GM12878 (cell line): ENCODE results near the gene RIIAD1. TPM values are rescaled to one million over a fixed set of nuclear protein-coding genes. Genes with fewer than 3 reads are reported as not detected.

Experiments used
- ATAC-seq: fragments of 200-7000 bp; cut with Tn5 transposase; 3 replicates; pipeline ENCODE4 v1.9.1; 2020; ENCODE audit warnings: mild to moderate bottlenecking, moderate library complexity
- BruUV-seq: library from RNA; stranded (reverse); fragments of 400-500 nt; replicated peaks from 2 replicates; lab custom pipeline; 2021; lab: Mats Ljungman, UMichigan
- CTCF ChIA-PET: fragments of 300-600 bp; sonication (Branson Sonifier 250); formaldehyde crosslinking; extraction: SDS; loops from one replicate; lab custom pipeline; 2021; ENCODE audit warnings: inconsistent platforms; lab: Yijun Ruan, JAX
- POLR2A ChIA-PET: fragments of 350-600 bp; formaldehyde crosslinking; extraction: SDS; loops from one replicate; lab custom pipeline; 2021; ENCODE audit warnings: inconsistent platforms; lab: Charles Lee
- RAD21 ChIA-PET: fragments of 300-600 bp; sonication (Branson Sonifier 250); formaldehyde crosslinking; loops from one replicate; lab custom pipeline; 2023; ENCODE audit warnings: antibody characterized with exemption; ENCODE audit not compliant: unreplicated experiment; lab: Charles Lee
- SMC1A ChIA-PET: fragments of 300-600 bp; sonication (Branson Sonifier 250); formaldehyde crosslinking; loops from one replicate; lab custom pipeline; 2023; ENCODE audit not compliant: unreplicated experiment, uncharacterized antibody; lab: Charles Lee
- DNase-seq: peaks from one replicate; pipeline ENCODE4 v3.0.0-alpha.2; 2011; ENCODE audit warnings: low read depth, low spot score
- FAIRE-seq: peaks from 3 replicates; lab custom pipeline; 2011; peaks lifted over from hg19 to GRCh38; lab: Jason Lieb, UNC
- H2AFZ ChIP-seq: 2 replicates; pipeline ENCODE4 v1.6.0; 2011; ENCODE audit warnings: low read depth, low read length, control low read depth; ENCODE audit not compliant: control insufficient read depth
- H3K27ac ChIP-seq: 2 replicates; pipeline ENCODE4 v1.5.1; 2011; ENCODE audit warnings: control low read depth; ENCODE audit not compliant: control insufficient read depth, insufficient read depth
- H3K27me3 ChIP-seq, 2 experiments: replicated peaks in 1 of 2; 2 replicates each; pipeline versions ENCODE4 v1.6.0 to v1.6.1; 2011; ENCODE audit warnings: low read length in 1 of 2; ENCODE audit not compliant: control insufficient read depth in 2 of 2, insufficient read depth in 2 of 2
- H3K36me3 ChIP-seq, 2 experiments: 2 replicates each; pipeline ENCODE4 v1.5.1; 2011; ENCODE audit warnings: low read length in 1 of 2; ENCODE audit not compliant: control insufficient read depth in 2 of 2, insufficient read depth in 2 of 2
- H3K4me1 ChIP-seq: 2 replicates; pipeline ENCODE4 v1.6.1; 2011; ENCODE audit warnings: mild to moderate bottlenecking, low read length, moderate library complexity, mixed read lengths; ENCODE audit not compliant: control insufficient read depth, insufficient read depth
- H3K4me2 ChIP-seq: 2 replicates; pipeline ENCODE4 v1.6.0; 2011; ENCODE audit warnings: control low read depth; ENCODE audit not compliant: control insufficient read depth, insufficient read depth
- H3K4me3 ChIP-seq: fragments of 200-600 bp; sonication (generic); 2 replicates; pipeline ENCODE4 v1.5.1; 2016
- H3K79me2 ChIP-seq: 2 replicates; pipeline ENCODE4 v1.6.0; 2011; ENCODE audit warnings: low read length; ENCODE audit not compliant: control insufficient read depth, insufficient read depth
- H3K9ac ChIP-seq: 2 replicates; pipeline ENCODE4 v1.8.0; 2011; ENCODE audit warnings: low read length, control low read depth, mixed read lengths; ENCODE audit not compliant: control insufficient read depth, insufficient read depth
- H3K9me3 ChIP-seq: replicated peaks from 3 replicates; pipeline ENCODE4 v1.5.1; 2011; ENCODE audit warnings: mild to moderate bottlenecking, low read length; ENCODE audit not compliant: control insufficient read depth, insufficient read depth
- H4K20me1 ChIP-seq: 2 replicates; pipeline ENCODE4 v1.6.0; 2011; ENCODE audit not compliant: control insufficient read depth, insufficient read depth
- FOXM1 ChIP-seq: IDR thresholded peaks from 2 replicates; pipeline ENCODE4 v1.6.1; 2012; ENCODE audit warnings: low read depth, mild to moderate bottlenecking, inconsistent platforms, low read length, moderate library complexity
- IRF5 ChIP-seq: fragments of 450-650 bp; IDR thresholded peaks from 2 replicates; pipeline ENCODE4 v1.6.1; 2017; ENCODE audit warnings: borderline replicate concordance
- JUND ChIP-seq: IDR thresholded peaks from 2 replicates; pipeline ENCODE4 v1.6.1; 2012; ENCODE audit warnings: low read depth, mild to moderate bottlenecking, low read length, improper control_type of control experiment, moderate library complexity
- MTA2 ChIP-seq: fragments of 450-650 bp; IDR thresholded peaks from 2 replicates; pipeline ENCODE4 v1.6.1; 2016; ENCODE audit warnings: low read depth, mild to moderate bottlenecking, moderate library complexity
- NBN ChIP-seq: fragments of 450-650 bp; IDR thresholded peaks from 2 replicates; pipeline ENCODE4 v1.6.1; 2016
- RAD21 ChIP-seq: IDR thresholded peaks from 2 replicates; pipeline ENCODE4 v1.6.1; 2011; ENCODE audit warnings: mild to moderate bottlenecking, low read depth, low read length, moderate library complexity; ENCODE audit not compliant: insufficient read depth
- STAT1 ChIP-seq: fragments of 450-650 bp; conservative IDR thresholded peaks from 2 replicates; pipeline ENCODE4 v1.6.1; 2014; ENCODE audit warnings: antibody characterized with exemption, mild to moderate bottlenecking
- STAT3 ChIP-seq: IDR thresholded peaks from 2 replicates; pipeline ENCODE4 v1.6.1; 2011; ENCODE audit warnings: low read depth, low read length, improper control_type of control experiment
- TARDBP ChIP-seq: IDR thresholded peaks from 2 replicates; pipeline ENCODE4 v1.6.1; 2016; ENCODE audit warnings: borderline replicate concordance
- WRNIP1 ChIP-seq: IDR thresholded peaks from 2 replicates; pipeline ENCODE4 v1.6.1; 2011; ENCODE audit warnings: low read depth, low read length, improper control_type of control experiment, borderline replicate concordance
- ZBED1 ChIP-seq: IDR thresholded peaks from 2 replicates; pipeline ENCODE4 v1.6.1; 2016; ENCODE audit warnings: borderline replicate concordance
- ZBTB33 ChIP-seq: fragments of 450-650 bp; IDR thresholded peaks from 2 replicates; pipeline ENCODE4 v1.6.1; 2017; ENCODE audit warnings: mild to moderate bottlenecking
- ZNF274 ChIP-seq: IDR thresholded peaks from one replicate; pipeline ENCODE4 v1.8.0; 2011; ENCODE audit not compliant: insufficient read length, insufficient read depth
- WGBS: methylation state at CpG from one replicate; pipeline ENCODE4 v1.1.6; 2016; ENCODE audit warnings: low lambda C conversion rate; ENCODE audit not compliant: insufficient replicate concordance, insufficient coverage; ENCODE audit errors: missing lambda C conversion rate; 5-methylcytosine and 5-hydroxymethylcytosine counted together
- in situ Hi-C: fragments of 300-500 bp; cut with MboI; formaldehyde crosslinking; loops from 9 replicates; pipeline ENCODE4 v1.14.3; 2018; ENCODE audit warnings: mixed read lengths
- intact Hi-C: fragments of 100-400 bp; cut with micrococcal nuclease; formaldehyde crosslinking; loops from one replicate; pipeline ENCODE4 v1.14.2; 2022; ENCODE audit not compliant: unreplicated experiment
- polyA plus RNA-seq, 11 experiments: library from polyadenylated mRNA; depleted of rRNA in 4 of 11; unstranded in 6 of 11; stranded (reverse) in 5 of 11; fragments of >200 nt; fragmentation: Nextera tagmentation in 4 of 11; fragmentation: Illumina TruSeq in 1 of 11; extraction: Ambion mirVana in 4 of 11; extraction: Trizol in 1 of 11; gene quantifications; 1 replicate in 1 of 11; 2 replicates in 10 of 11; pipeline versions ENCODE4 v1.2.1 to v1.2.3, GENCODE V29; 2011 to 2016; ENCODE audit warnings: inconsistent platforms in 2 of 11, missing spikeins in 2 of 11, low read depth in 1 of 11
- total RNA-seq, 4 experiments: library from RNA; depleted of rRNA in 3 of 4; stranded (reverse); fragments of >200 nt in 3 of 4; fragmentation: Illumina TruSeq in 1 of 4; extraction: Trizol in 1 of 4; gene quantifications; 2 replicates each; pipeline versions ENCODE4 v1.2.1 to v1.2.3, GENCODE V29; 2013 to 2021
- TF ChIP-seq, protein P1 (sequence below): IDR thresholded peaks from 2 replicates; pipeline ENCODE4 v1.6.1; 2011; ENCODE audit warnings: low read depth, mild to moderate bottlenecking, low read length, moderate library complexity, borderline replicate concordance; ENCODE audit errors: extremely low read depth
- TF ChIP-seq, protein P2 (sequence below): fragments of 450-650 bp; IDR thresholded peaks from 2 replicates; pipeline ENCODE4 v1.6.1; 2018; ENCODE audit warnings: borderline replicate concordance, mild to moderate bottlenecking; ENCODE audit not compliant: partially characterized antibody
- TF ChIP-seq, protein P3 (sequence below): fragments of 450-650 bp; IDR thresholded peaks from 2 replicates; pipeline ENCODE4 v1.6.1; 2018; ENCODE audit warnings: mild to moderate bottlenecking, low read depth, moderate library complexity; ENCODE audit not compliant: partially characterized antibody

The RIIAD1 gene
- total and polyA plus RNA-seq, 10 of the 15 experiments (the other 5 are each of a cell fraction or from before 2014, with no cell fraction given) = not detected

GRCh38 chr1:151703813-151704212 is 17.5 kb upstream of the RIIAD1 start:
- in situ Hi-C loops = no loop called here
- no TSS peak for BruUV-seq
- no peak for TF ChIP-seq IRF5
- no peak for TF ChIP-seq ZNF274
- no peak for TF ChIP-seq STAT3
- TF ChIP-seq JUND = no peak
- TF ChIP-seq WRNIP1 = no peak
- no peak for TF ChIP-seq STAT1
- TF ChIP-seq, protein P1, sequence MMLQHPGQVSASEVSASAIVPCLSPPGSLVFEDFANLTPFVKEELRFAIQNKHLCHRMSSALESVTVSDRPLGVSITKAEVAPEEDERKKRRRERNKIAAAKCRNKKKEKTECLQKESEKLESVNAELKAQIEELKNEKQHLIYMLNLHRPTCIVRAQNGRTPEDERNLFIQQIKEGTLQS = no peak
- no peak for TF ChIP-seq MTA2
- no peak for TF ChIP-seq NBN
- no peak for TF ChIP-seq TARDBP
- no peak for TF ChIP-seq ZBED1
- TF ChIP-seq, protein P2, sequence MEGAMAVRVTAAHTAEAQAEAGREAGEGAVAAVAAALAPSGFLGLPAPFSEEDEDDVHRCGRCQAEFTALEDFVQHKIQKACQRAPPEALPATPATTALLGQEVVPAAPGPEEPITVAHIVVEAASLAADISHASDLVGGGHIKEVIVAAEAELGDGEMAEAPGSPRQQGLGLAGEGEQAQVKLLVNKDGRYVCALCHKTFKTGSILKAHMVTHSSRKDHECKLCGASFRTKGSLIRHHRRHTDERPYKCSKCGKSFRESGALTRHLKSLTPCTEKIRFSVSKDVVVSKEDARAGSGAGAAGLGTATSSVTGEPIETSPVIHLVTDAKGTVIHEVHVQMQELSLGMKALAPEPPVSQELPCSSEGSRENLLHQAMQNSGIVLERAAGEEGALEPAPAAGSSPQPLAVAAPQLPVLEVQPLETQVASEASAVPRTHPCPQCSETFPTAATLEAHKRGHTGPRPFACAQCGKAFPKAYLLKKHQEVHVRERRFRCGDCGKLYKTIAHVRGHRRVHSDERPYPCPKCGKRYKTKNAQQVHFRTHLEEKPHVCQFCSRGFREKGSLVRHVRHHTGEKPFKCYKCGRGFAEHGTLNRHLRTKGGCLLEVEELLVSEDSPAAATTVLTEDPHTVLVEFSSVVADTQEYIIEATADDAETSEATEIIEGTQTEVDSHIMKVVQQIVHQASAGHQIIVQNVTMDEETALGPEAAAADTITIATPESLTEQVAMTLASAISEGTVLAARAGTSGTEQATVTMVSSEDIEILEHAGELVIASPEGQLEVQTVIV = no peak
- no peak for TF ChIP-seq ZBTB33
- TF ChIP-seq FOXM1 = no peak
- TF ChIP-seq RAD21 = no peak
- TF ChIP-seq, protein P3, sequence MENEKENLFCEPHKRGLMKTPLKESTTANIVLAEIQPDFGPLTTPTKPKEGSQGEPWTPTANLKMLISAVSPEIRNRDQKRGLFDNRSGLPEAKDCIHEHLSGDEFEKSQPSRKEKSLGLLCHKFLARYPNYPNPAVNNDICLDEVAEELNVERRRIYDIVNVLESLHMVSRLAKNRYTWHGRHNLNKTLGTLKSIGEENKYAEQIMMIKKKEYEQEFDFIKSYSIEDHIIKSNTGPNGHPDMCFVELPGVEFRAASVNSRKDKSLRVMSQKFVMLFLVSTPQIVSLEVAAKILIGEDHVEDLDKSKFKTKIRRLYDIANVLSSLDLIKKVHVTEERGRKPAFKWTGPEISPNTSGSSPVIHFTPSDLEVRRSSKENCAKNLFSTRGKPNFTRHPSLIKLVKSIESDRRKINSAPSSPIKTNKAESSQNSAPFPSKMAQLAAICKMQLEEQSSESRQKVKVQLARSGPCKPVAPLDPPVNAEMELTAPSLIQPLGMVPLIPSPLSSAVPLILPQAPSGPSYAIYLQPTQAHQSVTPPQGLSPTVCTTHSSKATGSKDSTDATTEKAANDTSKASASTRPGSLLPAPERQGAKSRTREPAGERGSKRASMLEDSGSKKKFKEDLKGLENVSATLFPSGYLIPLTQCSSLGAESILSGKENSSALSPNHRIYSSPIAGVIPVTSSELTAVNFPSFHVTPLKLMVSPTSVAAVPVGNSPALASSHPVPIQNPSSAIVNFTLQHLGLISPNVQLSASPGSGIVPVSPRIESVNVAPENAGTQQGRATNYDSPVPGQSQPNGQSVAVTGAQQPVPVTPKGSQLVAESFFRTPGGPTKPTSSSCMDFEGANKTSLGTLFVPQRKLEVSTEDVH = no peak

More at GRCh38 chr1:151703813-151704212, 17.5 kb upstream of the RIIAD1 start:
- H3K4me3 ChIP-seq = no peak overlapping the region
- ChIA-PET SMC1A (no interaction called here), RAD21 (no interaction called here), CTCF (no interaction called here), POLR2A (no interaction called here)
- no peak overlapping the region for H3K27ac ChIP-seq
- no peak for DNase-seq
- H3K9me3 ChIP-seq = no peaks in the 10 kb centered on the region
- no peak overlapping the region for H3K9ac ChIP-seq
- H3K27me3 ChIP-seq = no peaks in the 10 kb centered on the region
- H3K4me2 ChIP-seq = no peak overlapping the region
- H2AFZ ChIP-seq = no peak overlapping the region
- no peaks in the 10 kb centered on the region for H4K20me1 ChIP-seq
- no peaks in the 10 kb centered on the region for H3K79me2 ChIP-seq
- FAIRE-seq = no peak
- ATAC-seq = no peak
- H3K36me3 ChIP-seq = no peaks in the 10 kb centered on the region; a peak in 1 of 4 replicates
- no peaks in the 10 kb centered on the region for H3K4me1 ChIP-seq
- WGBS = 79% methylated on average over 17 of the region's 17 CpGs
- intact Hi-C loops = no loop called here
